GM12878 (cell line): ENCODE results near the gene LEF1. TPM values are rescaled to one million over a fixed set of nuclear protein-coding genes. Genes with fewer than 3 reads are reported as not detected.

Experiments used
- ATAC-seq: fragments of 200-7000 bp; cut with Tn5 transposase; 3 replicates; pipeline ENCODE4 v1.9.1; 2020; ENCODE audit warnings: mild to moderate bottlenecking, moderate library complexity
- BruUV-seq: library from RNA; stranded (reverse); fragments of 400-500 nt; replicated peaks from 2 replicates; lab custom pipeline; 2021; lab: Mats Ljungman, UMichigan
- CTCF ChIA-PET: fragments of 300-600 bp; sonication (Branson Sonifier 250); formaldehyde crosslinking; extraction: SDS; loops from one replicate; lab custom pipeline; 2021; ENCODE audit warnings: inconsistent platforms; lab: Yijun Ruan, JAX
- POLR2A ChIA-PET: fragments of 350-600 bp; formaldehyde crosslinking; extraction: SDS; loops from one replicate; lab custom pipeline; 2021; ENCODE audit warnings: inconsistent platforms; lab: Charles Lee
- RAD21 ChIA-PET: fragments of 300-600 bp; sonication (Branson Sonifier 250); formaldehyde crosslinking; loops from one replicate; lab custom pipeline; 2023; ENCODE audit warnings: antibody characterized with exemption; ENCODE audit not compliant: unreplicated experiment; lab: Charles Lee
- SMC1A ChIA-PET: fragments of 300-600 bp; sonication (Branson Sonifier 250); formaldehyde crosslinking; loops from one replicate; lab custom pipeline; 2023; ENCODE audit not compliant: unreplicated experiment, uncharacterized antibody; lab: Charles Lee
- DNase-seq: peaks from one replicate; pipeline ENCODE4 v3.0.0-alpha.2; 2011; ENCODE audit warnings: low read depth, low spot score
- FAIRE-seq: peaks from 3 replicates; lab custom pipeline; 2011; peaks lifted over from hg19 to GRCh38; lab: Jason Lieb, UNC
- H2AFZ ChIP-seq: 2 replicates; pipeline ENCODE4 v1.6.0; 2011; ENCODE audit warnings: low read depth, low read length, control low read depth; ENCODE audit not compliant: control insufficient read depth
- H3K27ac ChIP-seq: 2 replicates; pipeline ENCODE4 v1.5.1; 2011; ENCODE audit warnings: control low read depth; ENCODE audit not compliant: control insufficient read depth, insufficient read depth
- H3K27me3 ChIP-seq, 2 experiments: replicated peaks in 1 of 2; 2 replicates each; pipeline versions ENCODE4 v1.6.0 to v1.6.1; 2011; ENCODE audit warnings: low read length in 1 of 2; ENCODE audit not compliant: control insufficient read depth in 2 of 2, insufficient read depth in 2 of 2
- H3K36me3 ChIP-seq, 2 experiments: 2 replicates each; pipeline ENCODE4 v1.5.1; 2011; ENCODE audit warnings: low read length in 1 of 2; ENCODE audit not compliant: control insufficient read depth in 2 of 2, insufficient read depth in 2 of 2
- H3K4me1 ChIP-seq: 2 replicates; pipeline ENCODE4 v1.6.1; 2011; ENCODE audit warnings: mild to moderate bottlenecking, low read length, moderate library complexity, mixed read lengths; ENCODE audit not compliant: control insufficient read depth, insufficient read depth
- H3K4me2 ChIP-seq: 2 replicates; pipeline ENCODE4 v1.6.0; 2011; ENCODE audit warnings: control low read depth; ENCODE audit not compliant: control insufficient read depth, insufficient read depth
- H3K4me3 ChIP-seq: fragments of 200-600 bp; sonication (generic); 2 replicates; pipeline ENCODE4 v1.5.1; 2016
- H3K79me2 ChIP-seq: 2 replicates; pipeline ENCODE4 v1.6.0; 2011; ENCODE audit warnings: low read length; ENCODE audit not compliant: control insufficient read depth, insufficient read depth
- H3K9ac ChIP-seq: 2 replicates; pipeline ENCODE4 v1.8.0; 2011; ENCODE audit warnings: low read length, control low read depth, mixed read lengths; ENCODE audit not compliant: control insufficient read depth, insufficient read depth
- H3K9me3 ChIP-seq: replicated peaks from 3 replicates; pipeline ENCODE4 v1.5.1; 2011; ENCODE audit warnings: mild to moderate bottlenecking, low read length; ENCODE audit not compliant: control insufficient read depth, insufficient read depth
- H4K20me1 ChIP-seq: 2 replicates; pipeline ENCODE4 v1.6.0; 2011; ENCODE audit not compliant: control insufficient read depth, insufficient read depth
- BCL11A ChIP-seq: IDR thresholded peaks from 2 replicates; pipeline ENCODE4 v1.6.1; 2011; ENCODE audit warnings: low read depth, low read length
- CHD4 ChIP-seq: fragments of 200-600 bp; sonication (generic); IDR thresholded peaks from 2 replicates; pipeline ENCODE4 v1.6.1; 2016; ENCODE audit warnings: mild to moderate bottlenecking
- CREB1 ChIP-seq: IDR thresholded peaks from 2 replicates; pipeline ENCODE4 v1.6.1; 2012; ENCODE audit warnings: low read depth, mild to moderate bottlenecking, inconsistent platforms
- CUX1 ChIP-seq: IDR thresholded peaks from 2 replicates; pipeline ENCODE4 v1.6.1; 2012; ENCODE audit warnings: improper control_type of control experiment, low read depth, low read length; ENCODE audit not compliant: insufficient replicate concordance
- EGR1 ChIP-seq, 2 experiments: IDR thresholded peaks; 1 replicate in 1 of 2; 2 replicates in 1 of 2; pipeline ENCODE4 v1.6.1; 2011 to 2012; ENCODE audit warnings: low read depth in 2 of 2, low read length in 2 of 2, borderline replicate concordance in 1 of 2, mild to moderate bottlenecking in 1 of 2, moderate library complexity in 1 of 2
- ETV6 ChIP-seq, 2 experiments: fragments of 450-650 bp in 1 of 2; IDR thresholded peaks in 1 of 2; conservative IDR thresholded peaks in 1 of 2; 2 replicates each; pipeline ENCODE4 v1.6.1; 2014; ENCODE audit warnings: antibody characterized with exemption in 1 of 2, borderline replicate concordance in 1 of 2, low read depth in 1 of 2, mild to moderate bottlenecking in 1 of 2, moderate library complexity in 1 of 2
- EZH2 ChIP-seq: IDR thresholded peaks from 2 replicates; pipeline ENCODE4 v1.6.1; 2012; ENCODE audit warnings: low read depth, mild to moderate bottlenecking, control low read depth, inconsistent platforms, low read length, borderline replicate concordance; ENCODE audit not compliant: control insufficient read depth
- PAX8 ChIP-seq: fragments of 450-650 bp; IDR thresholded peaks from 2 replicates; pipeline ENCODE4 v1.6.1; 2017; ENCODE audit warnings: mild to moderate bottlenecking, moderate library complexity
- SREBF1 ChIP-seq: IDR thresholded peaks from 2 replicates; pipeline ENCODE4 v1.6.1; 2012; ENCODE audit warnings: mild to moderate bottlenecking, low read length
- SRF ChIP-seq, 2 experiments: IDR thresholded peaks; 2 replicates each; pipeline ENCODE4 v1.6.1; 2011; ENCODE audit warnings: low read depth in 2 of 2, low read length in 2 of 2, mild to moderate bottlenecking in 1 of 2, moderate library complexity in 1 of 2
- ZNF207 ChIP-seq: fragments of 450-650 bp; IDR thresholded peaks from 2 replicates; pipeline ENCODE4 v1.6.1; 2014; ENCODE audit warnings: antibody characterized with exemption, mild to moderate bottlenecking, borderline replicate concordance
- ZNF217 ChIP-seq: fragments of 450-650 bp; IDR thresholded peaks from 2 replicates; pipeline ENCODE4 v1.6.1; 2017; ENCODE audit warnings: antibody characterized with exemption, mild to moderate bottlenecking
- WGBS: methylation state at CpG from one replicate; pipeline ENCODE4 v1.1.6; 2016; ENCODE audit warnings: low lambda C conversion rate; ENCODE audit not compliant: insufficient replicate concordance, insufficient coverage; ENCODE audit errors: missing lambda C conversion rate; 5-methylcytosine and 5-hydroxymethylcytosine counted together
- in situ Hi-C: fragments of 300-500 bp; cut with MboI; formaldehyde crosslinking; loops from 9 replicates; pipeline ENCODE4 v1.14.3; 2018; ENCODE audit warnings: mixed read lengths
- intact Hi-C: fragments of 100-400 bp; cut with micrococcal nuclease; formaldehyde crosslinking; loops from one replicate; pipeline ENCODE4 v1.14.2; 2022; ENCODE audit not compliant: unreplicated experiment
- polyA plus RNA-seq, 11 experiments: library from polyadenylated mRNA; depleted of rRNA in 4 of 11; unstranded in 6 of 11; stranded (reverse) in 5 of 11; fragments of >200 nt; fragmentation: Nextera tagmentation in 4 of 11; fragmentation: Illumina TruSeq in 1 of 11; extraction: Ambion mirVana in 4 of 11; extraction: Trizol in 1 of 11; gene quantifications; 1 replicate in 1 of 11; 2 replicates in 10 of 11; pipeline versions ENCODE4 v1.2.1 to v1.2.3, GENCODE V29; 2011 to 2016; ENCODE audit warnings: inconsistent platforms in 2 of 11, missing spikeins in 2 of 11, low read depth in 1 of 11
- total RNA-seq, 4 experiments: library from RNA; depleted of rRNA in 3 of 4; stranded (reverse); fragments of >200 nt in 3 of 4; fragmentation: Illumina TruSeq in 1 of 4; extraction: Trizol in 1 of 4; gene quantifications; 2 replicates each; pipeline versions ENCODE4 v1.2.1 to v1.2.3, GENCODE V29; 2013 to 2021

The LEF1 gene
- total and polyA plus RNA-seq, 10 of the 15 experiments (the other 5 are each of a cell fraction or from before 2014, with no cell fraction given), result 10.2 to 38.1 (median 19.5) TPM

- in situ Hi-C loops (no loop called here), intact Hi-C loops (loop anchor here (5.0 kb wide), 1 partner anchor 78 kb away; no protein-coding TSS in a partner anchor)
- DNase-seq (no peak), ATAC-seq (no peak), FAIRE-seq (no peak)
- H3K27me3 ChIP-seq, result no peaks in the 10 kb centered on the region
- peaks cover 12% of the 10 kb centered on the region for H3K4me1 ChIP-seq
- no peak overlapping the region for H3K27ac ChIP-seq
- no peaks in the 10 kb centered on the region for H3K9me3 ChIP-seq
- H2AFZ ChIP-seq, result no peak overlapping the region
- H3K4me3 ChIP-seq, result no peak overlapping the region
- no peaks in the 10 kb centered on the region for H3K79me2 ChIP-seq
- H4K20me1 ChIP-seq, result no peaks in the 10 kb centered on the region
- H3K4me2 ChIP-seq, result no peak overlapping the region
- ChIA-PET POLR2A (interaction anchor here (1.1 to 1.2 kb wide), 2 partner anchors 19 to 538 kb away, joined by 3 to 5 read pairs; no protein-coding TSS in a partner anchor), RAD21 (interaction anchor here (1.0 to 1.4 kb wide), 3 partner anchors 19 to 41 kb away, joined by 3 to 4 read pairs (median 3); no protein-coding TSS in a partner anchor), SMC1A (interaction anchor here (1.3 to 3.4 kb wide), 6 partner anchors 18 to 84 kb away, joined by 3 to 21 read pairs (median 3); no protein-coding TSS in a partner anchor), CTCF (interaction anchor here (2.3 to 5.8 kb wide), 4 partner anchors 9 to 538 kb away, joined by 6 to 50 read pairs (median 8); no protein-coding TSS in a partner anchor)
- peaks cover 3 to 8% of the 10 kb centered on the region in 2 experiments; a peak in 3 of 4 replicates for H3K36me3 ChIP-seq
- no TSS peak for BruUV-seq
- 85% methylated on average over 7 of the region's 7 CpGs for WGBS
- TF ChIP-seq BCL11A (no peak), CREB1 (no peak), ZNF217 (no peak), PAX8 (no peak), ETV6 (conservative IDR thresholded peaks at IDR 0.05 in 1 of 2, IDR thresholded peaks at IDR 0.05 in 1 of 2; ENCODE audit: borderline replicate concordance in 1 of 2, low read depth in 1 of 2) (no peak), SREBF1 (no peak)
- no peak overlapping the region for H3K9ac ChIP-seq
Observed at GRCh38 chr4:108034565-108034964, 134.2 kb downstream of the LEF1 start.

DNA sequence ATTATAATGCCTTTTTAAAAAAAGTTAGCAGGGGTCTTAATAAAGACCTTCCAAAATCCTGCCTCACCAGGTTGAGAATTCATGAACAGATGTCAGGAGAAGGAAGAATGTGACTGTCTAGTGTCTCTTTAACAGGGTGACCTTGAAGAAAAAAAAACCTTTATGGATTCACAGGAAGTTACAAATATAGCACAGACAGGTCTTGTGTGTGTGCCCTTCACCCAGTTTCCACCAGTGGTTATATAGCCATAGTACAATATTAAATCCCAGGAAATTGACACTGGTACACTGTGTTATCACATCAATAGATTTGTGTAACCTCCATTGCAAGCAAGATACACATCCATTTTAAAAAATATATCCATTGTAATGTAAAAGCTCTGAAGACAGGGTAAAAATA, 135.4 kb downstream of the LEF1 start:
- no TSS peak for BruUV-seq
- Histone ChIP-seq H3K27me3 (no peaks in the 10 kb centered on the region), H3K4me3 (no peak overlapping the region), H4K20me1 (no peaks in the 10 kb centered on the region), H3K4me1 (peaks cover 12% of the 10 kb centered on the region), H3K4me2 (no peak overlapping the region), H3K36me3 (peaks cover 4 to 13% of the 10 kb centered on the region in 2 experiments; a peak in 3 of 4 replicates), H3K79me2 (no peaks in the 10 kb centered on the region), H2AFZ (no peak overlapping the region), H3K9me3 (no peaks in the 10 kb centered on the region), H3K27ac (no peak overlapping the region), H3K9ac (no peak overlapping the region)
- in situ Hi-C loops (no loop called here), intact Hi-C loops (loop anchor here (5.0 kb wide), 1 partner anchor 79 kb away; no protein-coding TSS in a partner anchor)
- ChIA-PET POLR2A (no interaction called here), CTCF (interaction anchor here (1.1 to 5.8 kb wide), 5 partner anchors 10 to 532 kb away, joined by 3 to 50 read pairs (median 6); no protein-coding TSS in a partner anchor), RAD21 (interaction anchor here (0.8 to 1.4 kb wide), 3 partner anchors 20 to 541 kb away, joined by 3 to 4 read pairs (median 4); no protein-coding TSS in a partner anchor), SMC1A (interaction anchor here (1.6 to 5.4 kb wide), 3 partner anchors 20 to 539 kb away, joined by 3 to 42 read pairs (median 21); no protein-coding TSS in a partner anchor)
- no peak for DNase-seq
- ATAC-seq, result no peak
- no peak for FAIRE-seq
- TF ChIP-seq CUX1 (no peak), EGR1 (IDR thresholded peaks at IDR 0.05; ENCODE audit: borderline replicate concordance in 1 of 2, low read depth in 2 of 2, low read length in 2 of 2) (no peak), SRF (IDR thresholded peaks at IDR 0.05; ENCODE audit: low read depth in 2 of 2, low read length in 2 of 2) (no peak), ZNF207 (no peak), CHD4 (no peak), EZH2 (no peak)
